Stromal cell of bone marrow (primary cell): Measurements from ENCODE around the gene NAXE.
"Not testable (repeated sequence)": the region's sequence is repeated elsewhere in the genome, so short reads cannot be mapped to it uniquely, and the experiment has no call there.

ENCODE experiments used
- DNase-seq: peaks from one replicate; pipeline ENCODE4 v3.0.0-alpha.2; 2012; ENCODE audit warnings: low read depth

NAXE gene

GRCh38 chr1:156591432-156592157 is at the start of gene NAXE:
Gene NAXE, plus strand, starts transcription at chr1:156591776. Its CDS starts 29 bp downstream, at chr1:156591805.
- no peak for DNase-seq

DNA sequence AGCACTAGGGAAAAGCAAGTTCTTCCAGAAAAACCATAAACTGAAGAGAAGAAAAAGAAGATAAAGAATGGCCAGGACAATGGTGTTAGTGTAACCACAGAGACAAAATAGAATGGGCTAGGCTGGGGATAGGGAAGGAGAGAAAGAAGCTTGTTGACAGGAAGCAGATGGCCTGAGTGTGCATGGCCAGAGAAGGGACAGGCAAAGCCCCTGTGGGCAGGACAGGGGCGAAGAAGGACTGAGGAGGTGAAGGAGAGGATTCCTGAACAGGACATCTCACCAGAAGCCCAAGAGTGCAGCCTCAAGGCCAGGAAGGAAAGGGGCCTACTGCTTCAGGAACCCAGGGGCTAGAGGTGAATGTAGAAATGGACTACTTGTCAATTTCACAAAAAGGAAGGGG is 48.5 kb upstream of the NAXE start:
- no peak for DNase-seq

DNA sequence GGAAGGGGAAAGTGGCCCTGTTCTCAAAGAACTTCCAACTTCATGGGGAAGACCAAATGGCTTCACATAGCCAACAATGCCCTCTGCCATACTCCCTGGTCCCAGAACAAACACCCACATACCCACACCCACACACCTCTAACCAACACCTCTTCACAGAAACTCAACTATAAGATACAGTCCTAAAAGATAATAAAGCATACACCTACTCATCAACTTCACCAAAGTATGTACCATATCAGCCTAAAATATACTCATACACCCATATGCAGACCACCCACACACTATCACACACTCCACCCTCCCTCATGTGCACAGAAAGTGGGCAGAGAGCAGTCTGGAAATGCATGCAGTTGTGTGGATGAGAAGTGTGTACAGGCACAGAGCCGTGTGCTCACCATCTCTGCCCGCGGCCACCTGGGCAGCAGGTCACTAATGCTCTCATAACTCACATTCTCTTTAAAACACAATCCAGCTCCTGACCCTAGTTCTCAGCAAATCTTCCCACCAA is 46.9 kb upstream of the NAXE start:
- no peak for DNase-seq

- DNase-seq, result no peak
Observed at GRCh38 chr1:156546267-156546666, 45.3 kb upstream of the NAXE start.

- no peak for DNase-seq
Observed at GRCh38 chr1:156547434-156547833, 44.1 kb upstream of the NAXE start.

- DNase-seq, result no peak
Observed at GRCh38 chr1:156547982-156548381, 43.6 kb upstream of the NAXE start.

GRCh38 chr1:156549390-156549789 is 42.2 kb upstream of the NAXE start:
- DNase-seq, result no peak

DNA sequence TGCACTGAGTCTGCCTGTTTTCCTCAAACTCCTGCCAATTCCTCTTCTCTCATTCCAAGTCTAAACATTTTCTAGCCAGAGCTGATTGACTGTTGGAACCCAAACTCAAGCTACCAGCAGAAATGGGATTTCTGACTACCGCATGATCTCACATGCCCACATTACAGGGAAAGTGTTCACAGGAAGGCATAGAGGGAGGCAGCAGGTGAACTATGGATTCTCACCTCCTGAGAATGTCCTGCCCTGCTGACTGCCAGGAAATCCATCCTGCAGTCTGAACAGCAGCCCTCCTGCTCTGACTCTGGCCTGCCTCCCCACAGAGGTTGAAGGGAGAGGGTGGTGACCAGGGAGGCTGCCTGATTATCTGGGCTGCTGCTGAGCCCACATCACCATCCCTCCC is 41.7 kb upstream of the NAXE start:
- DNase-seq, result no peak

DNA sequence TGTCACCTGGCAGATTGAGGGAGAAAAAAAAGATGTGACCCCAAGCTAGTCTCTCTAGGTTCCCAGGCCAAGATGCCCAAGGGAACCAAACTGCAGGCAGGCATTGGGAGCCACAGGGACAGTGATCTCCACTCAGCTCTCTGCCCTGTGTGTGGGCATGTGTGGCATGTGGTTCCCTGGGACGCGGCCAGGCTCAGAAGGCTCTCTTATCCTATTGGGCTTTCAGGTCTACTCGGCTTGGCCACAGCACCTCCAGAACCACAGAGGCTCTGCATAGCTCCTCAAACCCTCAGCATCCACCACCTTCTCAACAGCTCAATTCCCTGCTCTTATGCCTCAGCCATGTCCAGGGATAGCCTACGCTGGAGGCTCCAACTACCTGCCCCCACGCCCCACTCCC is 41.2 kb upstream of the NAXE start:
- no peak for DNase-seq

GRCh38 chr1:156551066-156551643 is 40.4 kb upstream of the NAXE start:
- DNase-seq, result no peak

DNA sequence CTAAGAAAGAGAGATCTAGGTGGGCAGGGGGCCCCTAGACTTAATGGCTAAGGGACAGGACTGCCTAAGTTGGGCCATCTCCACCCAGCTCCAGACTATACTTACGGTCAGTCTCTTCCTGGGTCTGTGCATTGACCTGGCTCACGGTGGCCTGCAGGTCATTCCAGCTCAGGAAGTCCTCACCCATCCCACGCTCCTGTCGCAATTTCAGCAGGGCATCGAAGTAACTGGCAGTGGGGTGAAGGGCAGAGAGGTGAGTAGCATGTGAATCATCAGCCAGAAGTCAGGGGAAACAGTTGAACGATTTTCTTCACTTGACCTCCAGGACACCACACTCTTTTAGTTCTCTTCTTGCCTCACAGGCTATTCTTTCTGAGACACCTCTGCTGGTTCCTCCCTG is 39.7 kb upstream of the NAXE start:
- no peak for DNase-seq

- DNase-seq, result no peak
Observed at GRCh38 chr1:156552518-156552917, 39.1 kb upstream of the NAXE start.

DNA sequence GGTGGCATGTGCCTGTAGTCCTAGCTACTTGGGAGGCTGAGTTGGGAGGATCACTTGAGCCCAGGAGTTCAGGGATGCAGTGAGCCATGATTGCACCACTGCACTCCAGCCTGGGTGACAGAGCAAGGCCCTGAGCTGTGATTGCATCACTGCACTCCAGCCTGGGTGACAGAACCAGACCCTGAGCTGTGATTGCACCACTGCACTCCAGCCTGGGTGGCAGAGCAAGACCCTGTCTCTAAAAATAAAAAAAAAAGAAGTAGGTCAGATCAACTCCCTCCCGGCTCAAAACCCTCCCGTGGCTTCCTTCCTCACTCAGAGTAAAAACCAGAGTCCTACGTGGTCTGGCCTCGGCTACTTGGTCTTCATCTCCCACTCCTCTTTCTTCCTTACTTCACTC is 38.6 kb upstream of the NAXE start:
- DNase-seq, result not testable (repeated sequence)

DNA sequence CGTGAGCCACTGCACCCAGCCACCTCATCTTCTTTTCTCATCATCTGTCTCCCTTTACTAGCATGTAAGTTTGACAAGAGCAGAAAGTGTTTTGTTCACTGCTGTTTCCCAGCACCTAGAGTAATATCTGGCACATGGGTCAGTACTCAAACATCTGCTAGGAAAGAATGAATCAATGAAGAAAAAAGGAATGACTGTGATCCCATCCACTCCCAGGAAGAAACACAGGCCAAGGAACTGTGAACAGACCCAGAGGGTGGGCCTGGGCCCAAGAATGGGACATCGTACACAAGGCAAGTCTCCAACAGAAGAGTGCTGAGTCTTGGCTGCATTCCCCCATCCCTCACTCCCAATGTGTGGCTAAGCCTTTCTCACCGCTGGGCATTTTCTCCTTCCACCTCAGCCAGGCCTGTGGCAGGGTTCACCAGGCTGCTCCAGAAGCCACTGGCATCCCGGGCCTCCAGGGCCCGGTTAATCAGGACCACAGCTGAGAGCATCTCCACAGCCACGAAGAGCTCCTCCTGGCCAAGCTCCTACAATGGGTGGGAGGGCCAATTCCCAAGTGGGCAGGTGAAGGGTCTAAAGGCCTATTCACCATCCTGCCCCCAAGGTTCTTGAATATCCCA is 37.6 kb upstream of the NAXE start:
- no peak for DNase-seq

DNA sequence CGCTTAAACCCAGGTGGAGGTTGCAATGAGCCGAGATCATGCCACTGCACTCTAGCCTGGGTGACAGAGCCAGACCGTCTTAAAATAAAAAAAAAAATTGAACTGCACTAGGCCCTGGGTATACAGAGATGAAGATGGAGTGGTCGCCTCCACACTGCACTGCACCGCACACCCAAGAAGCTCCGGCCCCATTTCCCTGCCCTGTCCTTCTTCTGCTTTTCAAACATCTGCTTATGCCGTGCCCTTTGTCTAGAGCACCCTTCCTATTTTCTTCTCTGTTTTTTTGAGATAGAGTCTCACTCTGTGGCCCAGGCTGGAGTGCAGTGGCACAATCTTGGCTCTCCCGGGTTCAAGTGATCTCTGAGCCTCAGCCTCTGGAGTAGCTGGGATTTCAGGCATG is 36.6 kb upstream of the NAXE start:
- no peak for DNase-seq

DNA sequence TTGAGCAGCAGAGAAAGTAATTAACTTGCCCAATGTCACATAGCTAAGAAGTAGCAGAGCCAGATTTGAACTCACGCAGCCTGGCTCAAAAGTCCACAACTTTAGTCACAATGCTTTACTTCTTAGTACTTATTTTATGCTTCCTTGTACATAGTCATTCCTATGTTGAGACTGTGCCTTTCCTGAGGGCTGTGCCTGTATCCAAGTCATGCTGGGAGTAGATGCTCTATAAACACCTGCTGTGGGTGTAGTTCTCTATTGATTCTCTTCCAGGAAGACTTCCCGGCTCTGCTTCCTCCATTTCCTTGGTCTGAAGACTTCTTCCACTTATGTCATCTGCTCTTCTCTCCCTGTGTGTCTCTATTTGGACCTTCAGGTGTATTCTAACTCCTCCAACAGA is 35.9 kb upstream of the NAXE start:
- no peak for DNase-seq

GRCh38 chr1:156556354-156556753 is 35.2 kb upstream of the NAXE start:
- DNase-seq, result no peak

DNA sequence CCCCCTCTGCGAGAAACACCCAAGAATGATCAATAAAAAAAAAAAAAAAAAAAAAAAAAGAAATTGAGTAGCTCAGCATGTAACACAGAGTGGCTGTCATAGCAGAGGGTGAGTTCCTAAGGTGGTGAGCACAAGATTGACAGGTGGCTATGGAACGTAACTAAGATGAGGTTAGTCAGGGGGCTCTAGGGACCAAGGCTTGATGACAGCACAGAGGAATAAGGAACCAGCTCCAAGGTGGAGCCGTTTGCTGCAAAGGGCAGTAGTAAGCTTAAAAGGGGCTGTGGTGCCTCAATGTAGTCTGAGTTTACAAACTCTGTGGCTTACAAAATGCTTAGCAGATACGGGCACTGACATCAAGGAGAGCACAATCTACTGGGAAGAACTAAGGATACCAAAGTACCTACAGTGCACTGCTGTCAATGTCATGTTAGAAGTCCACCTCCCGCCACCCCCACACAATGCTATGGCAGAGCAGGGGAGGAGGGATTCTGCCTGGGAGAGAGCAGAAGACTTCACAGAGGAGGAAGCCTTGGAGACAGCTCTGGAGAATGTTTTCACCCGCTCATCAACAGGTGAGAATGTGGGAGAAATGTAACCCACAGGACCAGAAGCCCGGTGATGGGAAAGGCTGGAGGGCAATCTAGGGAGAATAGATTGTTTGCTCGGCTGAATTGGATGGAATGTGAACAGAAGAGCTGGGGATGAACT is 32.3 kb upstream of the NAXE start:
- no peak for DNase-seq

- no peak for DNase-seq
Observed at GRCh38 chr1:156559797-156560385, 31.7 kb upstream of the NAXE start.

GRCh38 chr1:156560585-156561163 is 30.9 kb upstream of the NAXE start:
- DNase-seq, result no peak

GRCh38 chr1:156565519-156565918 is 26.1 kb upstream of the NAXE start:
- DNase-seq, result no peak

GRCh38 chr1:156566436-156566835 is 25.1 kb upstream of the NAXE start:
- DNase-seq, result no peak
